Measurements from ENCODE around the gene UNC93B1. TPM values are rescaled to one million over a fixed set of nuclear protein-coding genes. Genes with fewer than 3 reads are reported as not detected.

UNC93B1 gene
- polyA plus RNA-seq, 1 experiment = 38.0 TPM

DNA sequence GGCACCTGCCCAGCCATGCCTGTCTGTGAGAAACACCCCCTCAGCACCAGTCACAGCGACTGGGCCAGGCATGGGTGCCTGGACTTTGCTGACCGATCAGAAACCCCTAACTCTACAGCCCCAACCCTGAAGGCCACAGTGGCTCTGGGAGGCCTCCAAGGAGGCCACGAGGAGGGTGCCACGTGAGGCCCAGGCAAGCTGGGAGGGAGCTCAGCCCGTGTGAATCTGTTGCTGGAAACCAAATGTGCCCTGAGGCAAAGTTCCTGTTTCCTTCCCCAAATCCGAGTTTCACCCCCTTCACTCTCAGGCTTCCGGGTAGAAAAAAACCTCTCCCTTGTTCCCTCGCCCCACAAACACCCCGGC is 1.3 kb downstream of the UNC93B1 start:
- Histone ChIP-seq H3K4me3 (ENCODE audit: low read depth, low read length) (peak overlapping the region; percentile 71; the same call in 1 of the 2 replicates), H3K27me3 (ENCODE audit: control insufficient read depth, insufficient read depth, low read length) (no peaks in the 10 kb centered on the region), H3K36me3 (ENCODE audit: control insufficient read depth, insufficient read depth, low read length) (no peaks in the 10 kb centered on the region; the same call in 1 of the 2 replicates)
- CTCF ChIA-PET = interaction anchor here (0.9 to 1.6 kb wide), 3 partner anchors 8 to 47 kb away, joined by 3 to 5 read pairs (median 4); no protein-coding TSS in a partner anchor
- no peak for DNase-seq (ENCODE audit: low read depth)
- POLR2A ChIA-PET = no interaction called here
- TF ChIP-seq, protein P1, sequence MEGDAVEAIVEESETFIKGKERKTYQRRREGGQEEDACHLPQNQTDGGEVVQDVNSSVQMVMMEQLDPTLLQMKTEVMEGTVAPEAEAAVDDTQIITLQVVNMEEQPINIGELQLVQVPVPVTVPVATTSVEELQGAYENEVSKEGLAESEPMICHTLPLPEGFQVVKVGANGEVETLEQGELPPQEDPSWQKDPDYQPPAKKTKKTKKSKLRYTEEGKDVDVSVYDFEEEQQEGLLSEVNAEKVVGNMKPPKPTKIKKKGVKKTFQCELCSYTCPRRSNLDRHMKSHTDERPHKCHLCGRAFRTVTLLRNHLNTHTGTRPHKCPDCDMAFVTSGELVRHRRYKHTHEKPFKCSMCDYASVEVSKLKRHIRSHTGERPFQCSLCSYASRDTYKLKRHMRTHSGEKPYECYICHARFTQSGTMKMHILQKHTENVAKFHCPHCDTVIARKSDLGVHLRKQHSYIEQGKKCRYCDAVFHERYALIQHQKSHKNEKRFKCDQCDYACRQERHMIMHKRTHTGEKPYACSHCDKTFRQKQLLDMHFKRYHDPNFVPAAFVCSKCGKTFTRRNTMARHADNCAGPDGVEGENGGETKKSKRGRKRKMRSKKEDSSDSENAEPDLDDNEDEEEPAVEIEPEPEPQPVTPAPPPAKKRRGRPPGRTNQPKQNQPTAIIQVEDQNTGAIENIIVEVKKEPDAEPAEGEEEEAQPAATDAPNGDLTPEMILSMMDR (IDR thresholded peaks at IDR 0.05; ENCODE audit: insufficient read depth, low read depth, low read length) = no peak

DNA sequence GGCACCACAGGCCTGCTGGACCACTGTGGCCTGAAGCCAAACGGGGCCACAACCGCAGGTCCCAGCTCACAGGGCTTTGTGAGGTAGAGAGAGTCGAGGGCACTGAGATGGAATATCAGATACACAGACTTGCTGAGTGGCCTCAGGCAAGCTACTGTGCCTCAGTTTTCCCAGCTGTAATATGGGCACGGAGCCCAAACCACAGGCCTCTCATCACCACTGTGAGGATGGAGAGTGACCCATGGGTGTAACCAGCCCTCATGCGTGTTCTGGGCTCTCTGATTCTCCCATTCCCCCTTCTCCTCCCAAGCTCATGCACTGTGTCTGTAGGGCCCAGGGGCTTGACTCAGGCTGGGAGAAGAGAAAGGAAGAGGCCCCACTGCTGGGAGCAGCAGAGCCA is 4.2 kb downstream of the UNC93B1 start:
- TF ChIP-seq, protein P1 (IDR thresholded peaks at IDR 0.05; ENCODE audit: insufficient read depth, low read depth, low read length) = no peak
- ChIA-PET CTCF (no interaction called here), POLR2A (interaction anchor here (0.6 kb wide), 1 partner anchor 14 kb away, joined by 3 read pairs; no protein-coding TSS in a partner anchor)
- no peaks in the 10 kb centered on the region for H3K27me3 ChIP-seq (ENCODE audit: control insufficient read depth, insufficient read depth, low read length)
- no peak for DNase-seq (ENCODE audit: low read depth)
- no peaks in the 10 kb centered on the region; the same call in 1 of the 2 replicates for H3K36me3 ChIP-seq (ENCODE audit: control insufficient read depth, insufficient read depth, low read length)
- no peak overlapping the region for H3K4me3 ChIP-seq (ENCODE audit: low read depth, low read length)

GRCh38 chr11:67999201-67999629 is 4.7 kb downstream of the UNC93B1 start:
- Histone ChIP-seq H3K4me3 (ENCODE audit: low read depth, low read length) (no peak overlapping the region), H3K36me3 (ENCODE audit: control insufficient read depth, insufficient read depth, low read length) (no peaks in the 10 kb centered on the region; the same call in 1 of the 2 replicates), H3K27me3 (ENCODE audit: control insufficient read depth, insufficient read depth, low read length) (no peaks in the 10 kb centered on the region)
- POLR2A ChIA-PET = interaction anchor here (0.6 kb wide), 1 partner anchor 14 kb away, joined by 3 read pairs; no protein-coding TSS in a partner anchor
- TF ChIP-seq, protein P1 (IDR thresholded peaks at IDR 0.05; ENCODE audit: insufficient read depth, low read depth, low read length) = no peak
- DNase-seq (ENCODE audit: low read depth) = no peak
- CTCF ChIA-PET = no interaction called here

DNA sequence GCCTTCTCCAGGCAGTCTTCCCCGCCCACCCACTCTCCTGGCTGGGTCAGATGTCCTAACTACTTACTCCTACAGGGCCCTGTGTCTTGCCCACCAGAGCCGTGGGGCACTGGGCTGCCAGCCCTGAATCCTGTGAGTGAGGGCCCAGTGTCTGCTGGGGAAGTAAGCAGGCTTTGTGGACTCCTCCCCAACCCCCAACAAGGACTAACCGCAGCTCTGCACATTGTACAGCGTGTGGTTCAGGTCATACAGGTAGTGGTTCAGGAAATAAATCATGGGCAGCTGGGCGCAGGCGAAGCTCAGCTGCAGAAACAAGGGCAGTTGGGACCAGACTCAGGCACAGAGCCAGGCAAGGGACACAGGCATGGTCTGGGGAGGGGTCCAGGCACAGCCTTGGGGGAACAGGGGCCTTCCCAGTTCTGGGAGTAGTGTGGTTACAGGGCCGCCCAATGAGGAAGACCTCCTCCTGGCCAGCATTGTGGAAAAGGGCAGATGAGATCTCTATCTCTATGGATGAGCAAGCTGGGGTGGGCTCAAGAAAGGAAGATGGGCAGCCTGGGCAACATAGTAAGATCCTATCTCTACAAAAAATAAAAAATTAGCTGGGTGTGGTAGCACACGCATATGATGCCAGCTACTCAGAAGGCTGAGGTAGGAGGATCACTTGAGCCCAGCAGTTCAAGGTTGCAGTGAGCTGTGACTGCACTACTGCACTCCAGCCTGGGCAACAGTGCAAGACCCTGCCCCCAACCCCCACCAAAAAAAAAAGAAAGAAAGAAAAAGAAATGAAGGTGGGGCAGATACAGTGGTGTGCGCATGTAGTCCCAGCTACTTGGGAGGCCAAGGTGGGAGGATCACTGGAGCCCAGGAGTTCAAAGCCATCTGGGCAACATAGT is 5.5 kb downstream of the UNC93B1 start:
- POLR2A ChIA-PET = no interaction called here
- Histone ChIP-seq H3K27me3 (ENCODE audit: control insufficient read depth, insufficient read depth, low read length) (no peaks in the 10 kb centered on the region), H3K4me3 (ENCODE audit: low read depth, low read length) (no peak overlapping the region), H3K36me3 (ENCODE audit: control insufficient read depth, insufficient read depth, low read length) (no peaks in the 10 kb centered on the region; the same call in 1 of the 2 replicates)
- CTCF ChIA-PET = interaction anchor here (0.6 kb wide), 1 partner anchor 213 kb away, joined by 3 read pairs; no protein-coding TSS in a partner anchor
- TF ChIP-seq, protein P1 (IDR thresholded peaks at IDR 0.05; ENCODE audit: insufficient read depth, low read depth, low read length) = no peak
- no peak for DNase-seq (ENCODE audit: low read depth)

- no peaks in the 10 kb centered on the region for H3K27me3 ChIP-seq (ENCODE audit: control insufficient read depth, insufficient read depth, low read length)
- H3K4me3 ChIP-seq (ENCODE audit: low read depth, low read length) = no peak overlapping the region
- POLR2A ChIA-PET = no interaction called here
- TF ChIP-seq, protein P1 (IDR thresholded peaks at IDR 0.05; ENCODE audit: insufficient read depth, low read depth, low read length) = no peak
- H3K36me3 ChIP-seq (ENCODE audit: control insufficient read depth, insufficient read depth, low read length) = no peaks in the 10 kb centered on the region; the same call in 1 of the 2 replicates
- CTCF ChIA-PET = no interaction called here
- DNase-seq (ENCODE audit: low read depth) = no peak
Measured at GRCh38 chr11:67997475-67997921, 6.4 kb downstream of the UNC93B1 start.

All from BJ (cell line).